Mesodermal cell (in vitro differentiated cells): Measurements from ENCODE around the gene C5orf47. TPM values are rescaled to one million over a fixed set of nuclear protein-coding genes. Genes with fewer than 3 reads are reported as not detected.

ENCODE experiments used
- H3K27ac ChIP-seq: 2 replicates; pipeline ENCODE4 v1.7.0; 2013; ENCODE audit warnings: mild to moderate bottlenecking, low read depth, low read length, moderate library complexity; ENCODE audit not compliant: severe bottlenecking
- H3K36me3 ChIP-seq: 2 replicates; pipeline ENCODE4 v1.7.1; 2013; ENCODE audit warnings: mild to moderate bottlenecking, low read length, moderate library complexity; ENCODE audit not compliant: control insufficient read depth, insufficient read depth
- H3K4me1 ChIP-seq: one replicate; pipeline ENCODE4 v1.7.1; 2013; ENCODE audit warnings: mild to moderate bottlenecking, low read length; ENCODE audit not compliant: insufficient read depth, control insufficient read depth, poor library complexity, severe bottlenecking
- H3K4me3 ChIP-seq: 2 replicates; pipeline ENCODE4 v1.7.0; 2013; ENCODE audit warnings: low read length, control low read depth, mild to moderate bottlenecking; ENCODE audit not compliant: insufficient read depth, poor library complexity, severe bottlenecking; ENCODE audit errors: extremely low read depth
- H3K9me3 ChIP-seq: 2 replicates; pipeline ENCODE4 v1.7.1; 2013; ENCODE audit warnings: mild to moderate bottlenecking, low read length, moderate library complexity; ENCODE audit not compliant: control insufficient read depth
- WGBS, 2 experiments: methylation state at CpG; one replicate each; pipeline ENCODE4 v1.1.5; 2013; ENCODE audit warnings: missing lambda C conversion rate in 2 of 2; ENCODE audit not compliant: insufficient coverage in 2 of 2; 5-methylcytosine and 5-hydroxymethylcytosine counted together
- polyA plus RNA-seq, 2 experiments: library from polyadenylated mRNA; stranded (reverse); fragments of 50-300 nt; gene quantifications; one replicate each; pipeline ENCODE4 v1.2.3, GENCODE V29; 2013

Gene C5orf47, protein sequence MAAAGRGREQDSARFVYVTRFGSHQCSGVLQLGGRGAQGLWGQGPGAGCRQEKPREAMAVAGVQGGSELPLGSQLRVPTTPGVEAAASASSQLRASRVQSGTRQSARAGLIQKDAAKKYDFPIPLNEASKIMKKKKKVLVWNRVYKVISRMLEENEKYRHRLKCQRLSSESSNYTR
- not detected for polyA plus RNA-seq (2013, experiment 1 of 2)
- polyA plus RNA-seq (2013, experiment 2 of 2) = not detected

DNA sequence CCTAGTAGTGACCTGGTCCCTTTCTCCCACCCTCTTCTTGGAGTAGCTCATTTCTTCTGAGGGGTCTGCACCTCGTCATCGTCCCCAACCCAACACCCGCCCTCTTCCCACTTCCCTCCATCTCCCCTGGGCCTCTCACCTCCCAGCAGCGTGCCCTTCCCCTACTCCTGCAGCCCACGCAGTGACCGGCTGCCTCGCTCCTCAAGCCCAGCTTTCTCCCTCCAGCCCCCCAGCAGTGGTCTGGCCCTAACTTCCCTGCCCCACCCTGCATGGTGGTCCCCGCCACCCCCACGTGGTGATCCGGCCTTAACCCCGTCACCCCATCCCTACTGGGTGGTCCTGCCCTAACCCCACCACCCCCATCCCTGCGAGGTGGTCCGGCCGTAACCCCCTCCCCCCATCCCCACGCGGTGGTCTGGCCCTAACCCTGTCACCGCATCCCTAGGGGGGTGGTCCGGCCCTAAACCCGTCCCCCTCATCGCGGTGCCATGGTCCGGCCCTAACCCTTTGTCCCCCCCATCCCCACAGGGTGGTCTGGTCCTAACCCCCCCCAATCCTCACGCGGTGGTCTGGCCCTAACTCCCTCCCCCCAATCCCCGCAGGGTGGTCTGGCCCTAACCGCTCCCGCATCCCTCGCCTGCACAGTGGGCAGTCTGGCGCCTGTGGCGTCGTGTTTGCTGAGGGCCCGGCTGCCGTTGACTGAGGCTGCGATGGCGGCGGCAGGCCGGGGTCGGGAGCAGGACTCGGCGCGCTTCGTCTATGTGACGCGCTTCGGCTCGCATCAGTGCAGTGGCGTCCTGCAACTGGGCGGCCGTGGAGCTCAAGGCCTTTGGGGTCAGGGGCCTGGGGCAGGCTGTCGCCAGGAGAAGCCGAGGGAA, at the start of gene C5orf47:
Gene C5orf47 (plus strand): TSS at position 617 of the 878 bp plus-strand sequence. CDS start 94 bp downstream, at position 711.
- Histone ChIP-seq H3K4me1 (no peaks in the 10 kb centered on the region), H3K9me3 (no peaks in the 10 kb centered on the region), H3K27ac (no peak within 1 kb of the TSS), H3K36me3 (no peaks in the 10 kb centered on the region), H3K4me3 (no peak within 1 kb of the TSS)
- 92% methylated on average over 25 to 36 of the region's 51 CpGs for WGBS, 2 experiments

DNA sequence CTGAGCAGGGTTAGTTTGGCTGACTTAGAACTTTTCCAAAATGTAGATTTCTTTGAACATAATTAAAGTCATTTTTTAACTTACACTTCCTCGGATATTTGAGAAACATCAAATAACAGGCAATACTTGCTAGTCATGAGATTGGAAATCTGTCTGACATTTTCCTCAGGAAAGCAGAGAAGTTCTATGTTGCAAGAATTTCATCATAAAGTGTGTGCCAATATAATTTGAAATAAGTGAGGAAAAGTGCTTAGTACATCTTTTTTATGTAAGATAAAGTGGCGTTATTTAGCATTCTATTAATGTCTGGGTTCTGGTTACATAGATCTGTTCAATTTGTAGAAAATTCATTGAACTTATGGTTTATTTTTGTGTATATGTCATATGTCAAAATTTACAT, 48.7 kb upstream of the C5orf47 start:
- 100% methylated on average over 1 of the region's 2 CpGs; no CpG with 5 or more reads in 1 of the 2 experiments for WGBS, 2 experiments
- Histone ChIP-seq H3K4me3 (no peak overlapping the region), H3K9me3 (no peaks in the 10 kb centered on the region), H3K27ac (no peak overlapping the region), H3K36me3 (peaks cover 11% of the 10 kb centered on the region), H3K4me1 (peaks cover 9% of the 10 kb centered on the region)

DNA sequence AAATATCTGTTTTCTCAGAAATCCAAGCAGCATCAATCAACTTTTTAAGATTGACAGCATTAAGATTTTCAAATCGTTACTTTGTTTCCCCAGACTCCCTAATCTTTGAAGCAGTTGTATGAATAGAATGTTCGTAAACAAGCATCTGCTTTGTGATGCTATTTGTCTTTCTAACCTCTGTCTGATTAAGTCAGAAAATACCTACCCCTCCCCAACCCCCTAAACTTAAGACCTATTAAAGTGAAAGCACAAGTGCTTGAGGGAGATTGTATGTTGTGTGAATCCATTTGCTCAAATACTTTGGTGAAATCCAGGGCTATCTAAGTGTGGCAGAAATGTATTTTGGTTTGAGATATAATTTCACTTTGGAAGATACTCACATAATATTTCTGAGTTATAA, 47.9 kb upstream of the C5orf47 start:
- peaks cover 9% of the 10 kb centered on the region for H3K4me1 ChIP-seq
- no CpG with 5 or more reads among the region's 2 CpGs for WGBS, 2 experiments
- no peak overlapping the region for H3K4me3 ChIP-seq
- no peaks in the 10 kb centered on the region for H3K9me3 ChIP-seq
- no peak overlapping the region for H3K27ac ChIP-seq
- H3K36me3 ChIP-seq = peaks cover 19% of the 10 kb centered on the region

DNA sequence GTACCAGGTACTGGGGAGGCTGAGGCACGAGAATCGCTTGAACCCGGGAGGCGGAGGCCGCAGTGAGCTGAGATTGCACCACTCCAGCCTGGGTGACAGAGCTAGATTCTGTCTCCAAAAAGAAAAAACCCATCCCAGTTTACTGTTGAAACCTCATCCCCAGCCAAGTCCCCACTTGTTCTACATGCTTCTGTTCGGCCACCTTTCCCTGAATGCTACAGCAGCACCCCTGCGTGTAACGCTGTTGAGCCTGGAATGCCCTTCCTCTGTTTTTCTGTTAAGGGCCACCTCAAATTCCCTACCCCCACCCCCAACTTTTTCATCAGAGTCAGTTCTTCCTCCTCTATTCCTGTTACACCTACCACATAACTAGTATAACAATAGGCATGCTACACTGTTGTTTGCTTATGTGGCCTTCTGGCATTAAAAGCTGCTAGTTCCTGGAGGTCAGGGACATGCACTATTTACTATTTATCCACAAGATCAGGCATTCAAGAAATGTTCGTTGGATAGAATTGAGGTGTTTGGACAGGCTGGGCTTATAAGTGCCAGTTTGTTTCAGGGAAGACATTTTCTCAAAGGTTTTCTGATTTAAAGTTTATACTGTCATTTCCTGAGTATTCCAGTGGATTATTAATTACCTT, 47.1 kb upstream of the C5orf47 start:
- WGBS, 2 experiments = 81 to 85% methylated on average over 8 to 9 of the region's 9 CpGs
- Histone ChIP-seq H3K4me3 (no peak overlapping the region), H3K9me3 (no peaks in the 10 kb centered on the region), H3K36me3 (peaks cover 27% of the 10 kb centered on the region), H3K4me1 (peaks cover 9% of the 10 kb centered on the region), H3K27ac (no peak overlapping the region)

DNA sequence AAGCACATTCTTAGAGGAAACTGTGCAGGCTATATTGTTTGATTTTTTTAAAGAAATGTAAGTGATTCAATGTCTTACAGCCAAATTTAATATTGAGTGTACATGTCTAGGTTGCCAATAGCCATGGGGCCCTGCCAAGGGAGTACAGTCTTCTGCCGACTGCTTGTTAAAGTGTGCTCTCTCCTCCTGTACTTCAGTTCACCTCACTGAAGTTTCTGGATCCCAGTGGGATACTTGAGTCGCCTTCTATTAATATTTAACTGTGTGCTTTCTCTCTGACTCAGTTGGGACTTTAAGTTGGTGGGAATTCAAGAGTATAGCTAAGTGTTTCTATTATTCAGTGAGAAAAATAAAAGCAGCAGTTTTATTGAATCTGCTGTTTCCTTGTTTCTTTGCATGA, 44.5 kb upstream of the C5orf47 start:
- Histone ChIP-seq H3K27ac (no peak overlapping the region), H3K4me1 (peaks cover 9% of the 10 kb centered on the region)
- 100% methylated on average over 1 of the region's 2 CpGs for WGBS, 2 experiments

DNA sequence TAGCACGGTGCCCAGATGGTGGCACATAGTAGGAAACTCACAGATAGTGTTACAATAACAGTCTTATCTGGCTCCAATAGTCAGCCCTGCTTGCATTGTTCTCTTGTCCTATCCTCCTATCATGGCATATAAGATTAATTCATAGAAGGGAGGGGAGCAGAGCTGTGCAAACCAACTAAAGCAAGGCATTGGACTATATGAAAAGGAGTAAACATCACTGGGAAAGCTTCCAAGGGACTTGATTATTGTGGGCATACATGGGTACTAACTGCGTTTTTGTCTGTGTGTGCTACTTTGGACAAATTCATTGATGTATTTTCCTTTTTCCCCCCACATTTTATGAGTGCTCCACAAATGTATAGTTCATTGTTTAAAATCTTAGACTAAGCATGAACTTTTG, 43.8 kb upstream of the C5orf47 start:
- no peak overlapping the region for H3K27ac ChIP-seq
- H3K9me3 ChIP-seq = no peaks in the 10 kb centered on the region
- peaks cover 51% of the 10 kb centered on the region for H3K36me3 ChIP-seq
- H3K4me3 ChIP-seq = no peak overlapping the region
- H3K4me1 ChIP-seq = peaks cover 9% of the 10 kb centered on the region
- 100% methylated on average over 1 of the region's 2 CpGs; no CpG with 5 or more reads in 1 of the 2 experiments for WGBS, 2 experiments

More for the DNA sequence above, 44.5 kb upstream of the C5orf47 start:
- Histone ChIP-seq H3K9me3 (no peaks in the 10 kb centered on the region), H3K36me3 (peaks cover 46% of the 10 kb centered on the region), H3K4me3 (no peak overlapping the region)

DNA sequence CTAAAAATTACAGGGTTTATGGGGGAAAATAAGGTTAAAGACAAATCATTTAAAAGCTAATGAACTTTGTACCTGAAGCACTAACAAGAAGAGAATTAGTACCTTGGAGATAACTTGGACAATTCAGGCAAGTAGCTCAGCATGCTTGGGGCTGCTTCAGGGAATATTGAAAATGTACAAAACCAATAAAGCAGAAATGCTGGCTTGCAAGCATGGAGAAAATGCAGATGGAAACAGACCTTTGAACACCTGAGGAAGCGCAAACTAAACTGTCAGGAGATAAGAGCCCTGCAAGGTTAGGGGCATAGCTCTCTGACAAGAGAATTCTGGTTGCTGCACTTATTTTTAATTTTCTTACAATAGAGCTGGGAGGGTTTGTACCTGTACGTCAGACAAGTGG, 42.6 kb upstream of the C5orf47 start:
- Histone ChIP-seq H3K9me3 (no peaks in the 10 kb centered on the region), H3K4me3 (no peak overlapping the region), H3K36me3 (peaks cover 63% of the 10 kb centered on the region), H3K4me1 (peaks cover 9% of the 10 kb centered on the region), H3K27ac (no peak overlapping the region)
- 100% methylated on average over 1 of the region's 2 CpGs for WGBS, 2 experiments

DNA sequence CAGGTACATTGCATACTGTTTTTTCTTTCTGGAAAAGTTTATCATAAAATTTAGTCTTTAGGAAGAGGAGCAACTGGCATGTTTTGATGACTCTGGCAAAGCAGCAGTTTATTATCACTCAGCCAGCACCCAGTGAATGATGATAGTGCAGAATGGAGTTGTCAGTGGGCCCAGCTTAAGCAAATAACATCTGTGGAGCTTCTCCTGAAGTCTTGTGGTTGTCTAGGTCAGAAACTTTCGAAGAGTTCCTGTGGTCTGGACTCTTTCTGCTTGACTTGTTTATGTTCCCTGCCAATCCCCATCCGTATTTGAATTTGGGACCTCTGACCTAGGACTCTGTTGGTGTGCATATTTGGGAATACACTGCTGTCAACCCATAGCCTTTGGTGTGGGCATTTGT, 38.1 kb upstream of the C5orf47 start:
- peaks cover 81% of the 10 kb centered on the region for H3K36me3 ChIP-seq
- WGBS, 2 experiments = 71% methylated on average over 2 of the region's 2 CpGs; no CpG with 5 or more reads in 1 of the 2 experiments
- no peak overlapping the region for H3K4me3 ChIP-seq
- peaks cover 6% of the 10 kb centered on the region for H3K4me1 ChIP-seq
- no peaks in the 10 kb centered on the region for H3K9me3 ChIP-seq
- H3K27ac ChIP-seq = no peak overlapping the region

DNA sequence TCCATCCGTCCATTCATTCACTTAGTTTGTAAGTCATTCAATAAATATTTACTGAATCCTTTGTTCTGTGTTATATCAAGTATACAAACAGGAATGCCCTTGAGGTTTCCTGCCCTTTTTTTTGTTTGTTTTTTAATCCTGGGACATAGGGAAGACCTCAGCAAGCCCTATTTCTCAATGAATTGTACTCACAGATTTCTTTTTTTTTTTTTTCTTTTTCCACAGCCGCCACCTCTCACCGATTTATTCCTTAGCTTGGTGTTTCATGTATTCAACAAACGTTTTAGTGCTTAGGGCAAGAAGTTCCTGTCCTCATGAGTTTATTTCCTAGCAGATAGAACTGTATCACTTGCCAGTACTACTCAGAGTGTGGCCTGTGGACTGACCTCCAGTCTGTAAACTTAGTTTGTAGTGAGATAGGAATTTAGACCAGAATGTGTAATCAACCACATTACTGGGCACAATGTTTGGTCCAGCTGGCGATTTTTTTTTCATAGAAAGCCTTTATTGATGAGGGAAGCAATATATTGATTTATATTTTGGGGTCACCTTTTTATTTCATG, 35.4 kb upstream of the C5orf47 start:
- no peaks in the 10 kb centered on the region for H3K9me3 ChIP-seq
- peaks cover 6% of the 10 kb centered on the region for H3K4me1 ChIP-seq
- 87% methylated on average over 2 of the region's 5 CpGs; no CpG with 5 or more reads in 1 of the 2 experiments for WGBS, 2 experiments
- no peak overlapping the region for H3K27ac ChIP-seq
- peaks cover 68% of the 10 kb centered on the region for H3K36me3 ChIP-seq
- H3K4me3 ChIP-seq = no peak overlapping the region

DNA sequence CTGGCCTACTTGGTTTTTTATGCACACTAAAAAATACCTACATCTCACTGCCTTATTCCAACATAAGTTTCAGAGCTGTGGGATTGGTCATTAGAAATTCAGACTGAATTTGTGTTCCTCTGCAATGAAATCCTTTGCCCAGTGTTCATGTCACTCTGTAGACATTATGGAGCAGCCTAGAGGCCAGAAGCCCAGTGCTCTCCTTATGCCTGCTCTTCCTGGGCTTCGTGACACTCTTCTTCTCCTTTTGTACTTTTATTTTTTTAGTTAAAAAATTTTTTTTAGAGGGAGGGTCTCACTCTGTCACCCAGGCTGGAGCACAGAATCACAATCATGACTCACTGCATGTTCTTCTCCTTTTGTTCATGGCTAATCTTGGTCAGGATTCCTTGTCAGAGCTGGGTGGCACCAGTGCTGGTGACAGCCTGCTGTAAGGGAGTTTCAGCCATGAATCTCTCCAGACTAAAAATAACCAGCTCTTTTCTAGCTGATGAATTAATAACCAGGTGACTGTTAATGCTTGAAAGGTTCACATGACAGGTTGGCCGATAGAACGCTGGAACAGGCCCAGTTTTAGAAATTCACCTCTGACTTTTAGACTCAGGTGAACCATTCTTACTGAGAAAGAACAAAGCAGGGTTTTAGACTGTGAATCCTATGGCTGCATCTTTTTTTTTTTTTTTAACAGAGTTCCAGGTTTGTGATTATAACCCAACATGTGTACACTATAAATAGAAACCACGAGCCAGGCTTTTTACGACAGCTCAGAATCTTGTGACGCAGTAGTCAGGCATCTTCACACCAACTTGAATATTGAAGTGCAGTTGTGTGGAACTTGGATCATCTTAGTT, 34.1 kb upstream of the C5orf47 start:
- WGBS, 2 experiments = 90 to 100% methylated on average over 2 of the region's 6 CpGs
- no peak overlapping the region for H3K27ac ChIP-seq
- H3K9me3 ChIP-seq = no peaks in the 10 kb centered on the region
- peaks cover 64% of the 10 kb centered on the region for H3K36me3 ChIP-seq
- H3K4me1 ChIP-seq = peaks cover 6% of the 10 kb centered on the region
- H3K4me3 ChIP-seq = no peak overlapping the region
